Measurements from ENCODE around the gene MIS18BP1.
"Not testable (repeated sequence)": the region's sequence is repeated elsewhere in the genome, so short reads cannot be mapped to it uniquely, and the experiment has no call there.

Gene MIS18BP1

DNA sequence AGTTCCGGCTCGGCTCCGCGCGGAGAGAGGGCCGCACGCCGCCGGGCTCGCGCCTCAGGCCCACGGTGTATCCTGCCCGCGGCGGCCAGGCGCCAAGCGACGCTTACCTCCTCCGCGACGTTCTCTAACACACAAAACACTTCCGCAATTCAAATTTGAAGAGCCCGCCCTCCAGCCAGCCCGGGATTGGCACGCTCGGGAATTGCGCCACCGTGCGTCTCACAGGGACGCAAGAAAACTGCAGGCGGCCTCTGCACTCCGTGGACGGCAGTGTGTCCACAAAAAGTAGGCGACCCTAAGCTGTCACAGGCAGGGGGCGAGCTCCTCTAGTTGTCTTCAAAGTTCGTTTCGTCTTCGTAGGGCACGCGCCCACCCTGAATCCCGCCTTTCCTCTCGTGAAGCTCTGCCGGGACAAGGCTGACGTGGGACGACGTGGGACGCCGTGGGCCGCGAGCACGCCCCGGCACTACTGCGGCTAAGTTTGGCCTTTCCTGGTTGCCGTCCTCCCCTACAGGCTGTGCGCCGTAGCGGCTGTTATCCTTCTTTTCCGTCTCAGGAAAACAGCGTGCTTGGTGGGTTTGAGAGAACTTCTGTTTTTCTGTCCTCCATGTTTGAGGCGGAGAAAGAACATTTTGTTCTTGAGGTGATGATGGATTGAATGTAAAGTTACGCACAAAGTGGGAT is at the start of gene MIS18BP1:
Gene MIS18BP1 (minus strand): TSS at position 133 of the 684 bp plus-strand sequence. CDS start 5,916 bp downstream, outside the sequence.
- DNase-seq (ENCODE audit: extremely low read depth in 1 of 2, low read depth in 1 of 2) = peak; percentile 83 to 93

DNA sequence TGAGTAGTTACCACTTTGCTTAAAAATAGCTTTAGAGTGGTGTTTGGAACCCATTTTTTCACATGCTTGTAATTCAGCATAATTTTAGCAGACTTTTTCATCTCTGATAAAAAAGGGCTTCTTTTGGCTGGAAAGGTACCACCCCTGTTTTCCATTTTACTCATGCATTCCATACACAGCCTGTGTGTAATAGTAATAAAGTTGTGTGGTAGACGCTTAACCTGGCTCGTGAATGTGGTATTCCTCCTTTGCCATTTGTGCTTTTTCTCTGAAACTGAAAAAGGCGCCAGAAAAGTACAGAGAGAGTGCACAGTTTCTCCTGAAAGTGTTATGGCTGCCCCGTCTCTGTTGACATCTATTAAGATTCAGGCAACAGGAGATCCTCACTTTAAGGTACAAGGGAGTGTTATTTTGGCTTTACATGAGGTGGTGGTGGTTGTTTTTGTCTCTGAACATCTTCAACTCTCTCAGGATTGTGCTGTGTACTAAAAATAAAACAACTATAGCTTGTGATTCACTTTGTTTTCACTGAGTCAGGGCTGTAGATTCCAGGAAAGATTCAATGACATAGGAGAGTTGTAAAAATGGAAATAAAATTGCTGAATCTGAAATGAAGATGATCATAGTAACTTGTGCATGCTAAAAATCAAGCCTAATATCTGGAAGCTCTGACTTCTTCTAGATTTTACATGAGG is 45.6 kb upstream of the MIS18BP1 start:
- DNase-seq (ENCODE audit: extremely low read depth in 1 of 2, low read depth in 1 of 2) = no peak

DNA sequence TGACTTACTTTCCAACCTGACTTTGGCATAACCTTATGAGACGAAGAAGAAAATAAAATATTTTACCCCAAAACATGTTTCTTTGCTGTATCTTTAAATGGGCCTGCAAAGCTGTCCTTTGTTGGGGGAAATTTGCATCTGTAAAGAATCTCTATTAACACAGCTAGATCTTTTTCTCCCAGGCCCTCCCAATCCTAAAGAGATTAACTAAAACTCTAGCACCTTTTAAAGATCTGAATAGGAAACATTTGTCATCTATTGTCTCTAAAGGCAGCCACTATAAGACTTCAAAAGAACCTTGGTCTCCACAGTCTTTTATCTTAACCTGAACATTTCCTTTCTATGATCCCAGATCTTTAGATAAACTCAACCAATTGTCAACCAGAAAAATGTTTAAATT is 41.8 kb upstream of the MIS18BP1 start:
- DNase-seq (ENCODE audit: extremely low read depth in 1 of 2, low read depth in 1 of 2) = not testable (repeated sequence)

DNA sequence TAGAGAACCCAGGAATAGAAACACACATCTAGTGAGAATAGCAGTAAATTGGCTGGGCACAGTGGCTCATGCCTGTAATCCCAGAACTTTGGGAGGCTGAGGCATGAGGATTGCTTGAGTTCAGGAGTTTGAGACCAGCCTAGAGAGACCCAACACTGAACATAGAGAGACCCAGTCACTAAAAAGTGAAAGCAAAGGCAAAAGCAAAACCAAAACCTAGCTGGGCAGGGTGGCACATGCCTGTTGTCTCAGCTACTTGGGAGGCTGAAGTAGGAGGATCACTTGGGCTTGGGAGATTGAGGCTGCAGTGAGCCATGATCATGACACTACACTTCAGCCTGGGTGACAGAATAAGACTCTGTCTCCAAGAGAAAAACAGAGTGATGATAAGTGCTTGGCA is 37.5 kb upstream of the MIS18BP1 start:
- DNase-seq (ENCODE audit: extremely low read depth in 1 of 2, low read depth in 1 of 2) = no peak

DNA sequence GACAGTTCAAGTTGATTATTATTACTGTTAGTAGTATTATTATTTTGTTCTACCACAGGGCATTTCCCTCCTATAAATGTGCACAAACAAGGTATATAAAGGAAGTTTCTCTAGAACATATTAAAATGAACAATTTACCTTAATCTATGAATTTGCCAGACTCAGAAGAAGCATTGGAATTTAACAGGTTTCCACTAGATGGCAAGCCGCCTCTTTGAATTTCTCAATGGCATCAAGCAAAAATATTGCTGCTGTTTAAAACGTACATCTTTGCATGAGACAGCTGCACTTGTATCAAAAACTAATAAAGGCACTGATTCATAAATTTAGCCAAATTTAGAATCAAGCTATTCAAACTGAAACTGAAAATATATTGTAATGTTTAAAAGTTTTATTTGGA is 34.6 kb upstream of the MIS18BP1 start:
- DNase-seq (ENCODE audit: extremely low read depth in 1 of 2, low read depth in 1 of 2) = no peak

DNA sequence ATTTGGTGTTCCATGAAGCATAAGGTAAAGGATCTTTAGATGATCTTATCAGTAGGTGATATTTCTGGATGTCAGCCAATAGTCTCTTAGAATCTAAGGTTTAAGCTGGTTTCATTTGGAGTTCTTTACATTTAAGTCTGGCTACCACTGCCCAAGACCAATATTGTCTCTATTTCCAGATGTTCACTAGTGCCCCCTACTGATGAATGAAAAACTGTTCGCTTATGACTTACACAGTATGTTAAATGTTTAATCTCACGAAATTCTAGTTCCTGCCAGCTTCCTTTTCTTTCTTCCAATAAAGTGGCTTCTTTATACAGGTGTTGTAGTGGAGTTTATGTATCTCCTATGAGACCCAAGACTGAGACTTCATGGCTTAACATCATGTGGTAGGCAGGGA is 31.8 kb upstream of the MIS18BP1 start:
- DNase-seq (ENCODE audit: extremely low read depth in 1 of 2, low read depth in 1 of 2) = no peak

DNA sequence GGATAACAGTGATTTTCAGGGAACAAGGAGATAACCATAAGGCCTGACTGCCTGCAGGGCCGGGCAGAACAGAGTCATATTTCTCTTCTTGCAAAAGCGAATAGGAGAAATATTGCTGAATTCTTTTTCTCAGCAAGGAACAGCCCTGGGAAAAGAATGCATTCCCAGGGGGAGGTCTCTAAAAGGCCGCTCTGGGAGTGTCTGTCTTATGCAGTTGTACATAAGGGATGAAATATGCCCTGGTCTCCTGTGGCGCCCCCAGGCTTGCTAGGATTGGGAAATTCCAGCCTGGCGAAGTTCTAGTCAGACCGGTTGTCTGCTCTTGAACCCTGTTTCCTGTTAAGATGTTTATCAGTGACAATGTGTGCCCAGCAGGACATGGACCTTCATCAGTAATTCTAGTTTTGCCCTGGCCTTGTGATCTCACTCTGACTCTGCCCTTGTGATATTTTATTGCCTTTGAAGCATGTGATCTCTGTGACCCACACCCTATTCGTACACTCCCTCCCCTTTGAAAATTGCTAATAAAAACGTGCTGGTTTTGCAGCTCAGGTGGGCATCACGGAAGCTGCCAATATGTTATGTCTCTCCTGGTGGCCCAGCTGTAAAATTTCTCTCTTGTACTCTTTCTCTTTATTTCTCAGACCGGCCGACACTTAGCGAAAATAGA is 28.9 kb upstream of the MIS18BP1 start:
- not testable (repeated sequence) for DNase-seq (ENCODE audit: extremely low read depth in 1 of 2, low read depth in 1 of 2)

DNA sequence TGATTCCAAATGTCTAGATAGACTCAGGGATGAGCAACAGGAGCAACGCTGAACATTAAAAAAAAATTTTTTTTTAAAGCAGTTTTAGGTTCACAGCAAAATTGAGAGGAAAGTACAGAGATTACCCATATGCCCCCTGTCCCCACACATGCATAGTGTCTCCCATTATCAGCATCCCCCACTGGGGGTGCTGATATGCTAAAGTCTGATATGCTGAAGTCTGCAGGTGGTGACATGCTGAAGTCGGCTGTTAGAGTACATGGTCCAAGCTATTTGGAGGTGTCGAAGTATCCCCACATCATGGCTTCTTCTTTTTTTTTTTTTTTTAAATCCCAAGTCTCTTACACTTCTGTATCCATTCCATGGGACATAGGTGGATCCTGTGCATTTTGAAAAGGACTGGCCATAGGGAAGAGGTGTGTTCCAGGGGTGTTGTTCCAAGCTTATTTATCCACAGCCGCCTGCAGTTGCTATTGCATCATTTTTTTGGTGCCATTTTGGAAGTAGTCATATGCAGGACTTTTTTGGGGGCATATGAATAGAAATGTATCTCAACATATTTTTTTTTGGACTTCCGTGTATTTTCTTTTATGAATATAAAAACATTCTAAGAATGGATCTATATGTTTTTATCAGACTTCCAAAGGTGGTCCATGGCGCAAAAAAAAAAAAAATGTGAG is 19.0 kb upstream of the MIS18BP1 start:
- DNase-seq (ENCODE audit: extremely low read depth in 1 of 2, low read depth in 1 of 2) = no peak

DNA sequence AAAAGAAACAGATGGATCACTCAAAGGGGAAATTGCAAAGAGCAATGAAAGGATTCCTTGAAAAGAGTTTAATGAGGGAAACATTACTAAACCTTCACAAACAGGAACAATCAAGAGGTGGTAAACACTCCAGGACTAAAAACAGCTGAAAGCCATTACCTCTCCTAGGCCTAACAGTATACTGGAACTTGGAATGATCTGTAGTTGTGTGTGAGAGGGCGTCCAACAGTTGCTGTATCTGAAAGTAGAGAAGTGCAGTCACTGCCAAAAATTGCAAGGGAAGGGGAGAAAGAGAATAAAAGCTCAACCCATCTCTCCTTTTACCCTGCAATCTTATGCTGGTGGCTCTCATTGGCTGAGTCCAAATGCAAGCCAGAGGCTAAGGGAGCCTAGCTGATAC is 17.0 kb upstream of the MIS18BP1 start:
- no peak for DNase-seq (ENCODE audit: extremely low read depth in 1 of 2, low read depth in 1 of 2)

DNA sequence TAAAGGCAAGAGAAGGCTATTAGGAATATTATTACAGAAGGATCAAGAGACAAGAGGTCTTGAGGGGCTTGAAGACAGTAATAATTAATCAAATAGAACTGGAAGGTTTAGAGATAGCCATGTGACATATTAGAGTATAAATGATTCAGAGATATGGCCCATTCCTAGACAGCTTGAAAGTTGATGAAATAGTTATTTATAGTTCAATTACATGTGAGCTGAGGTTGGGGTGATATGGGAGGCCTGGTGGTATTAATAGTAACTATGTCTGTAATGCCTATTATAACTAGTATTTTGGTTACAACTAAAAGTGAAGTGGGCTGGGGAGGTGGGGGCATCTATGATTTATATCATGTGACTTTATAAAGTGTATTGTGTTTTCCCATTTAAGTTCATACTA is 14.1 kb upstream of the MIS18BP1 start:
- DNase-seq (ENCODE audit: extremely low read depth in 1 of 2, low read depth in 1 of 2) = no peak

DNA sequence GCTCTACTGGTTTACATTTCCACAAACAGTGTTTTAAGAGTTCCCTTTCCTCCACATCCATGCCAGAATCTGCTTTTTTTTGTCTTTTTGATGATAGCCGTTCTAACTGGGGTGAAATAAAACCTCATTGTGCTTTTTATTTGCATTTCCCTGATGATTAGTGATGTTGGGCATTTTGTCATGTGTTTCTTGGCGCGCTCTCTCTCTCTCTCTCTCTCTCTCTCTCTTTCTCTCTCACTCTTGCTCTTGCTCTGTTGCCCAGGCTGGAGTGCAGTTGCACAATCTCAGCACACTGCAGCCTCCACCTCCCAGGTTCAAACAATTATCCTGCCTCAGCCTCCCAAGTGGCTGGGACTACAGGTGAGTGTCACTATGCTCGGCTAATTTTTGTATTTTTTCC is 9.6 kb upstream of the MIS18BP1 start:
- DNase-seq (ENCODE audit: extremely low read depth in 1 of 2, low read depth in 1 of 2) = no peak

DNA sequence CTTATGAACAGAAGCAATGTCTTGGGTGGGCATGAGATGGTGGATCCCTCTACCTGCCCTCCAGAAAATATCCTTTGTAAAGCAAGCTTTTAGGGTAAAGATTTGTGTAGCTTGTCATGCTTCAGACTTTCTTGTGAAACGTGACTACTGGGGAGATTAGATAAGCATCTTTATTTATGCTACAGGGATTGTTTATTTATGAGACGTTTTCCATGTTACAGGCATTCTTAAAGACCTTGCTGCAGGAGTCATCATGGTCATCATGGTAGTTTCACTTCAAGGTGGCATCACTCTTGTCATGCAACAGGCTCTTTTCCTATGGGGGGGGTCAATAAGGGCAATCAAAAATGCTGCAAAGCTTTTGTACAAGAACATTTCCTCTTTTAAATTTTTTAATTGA is 8.2 kb upstream of the MIS18BP1 start:
- no peak for DNase-seq (ENCODE audit: extremely low read depth in 1 of 2, low read depth in 1 of 2)

DNA sequence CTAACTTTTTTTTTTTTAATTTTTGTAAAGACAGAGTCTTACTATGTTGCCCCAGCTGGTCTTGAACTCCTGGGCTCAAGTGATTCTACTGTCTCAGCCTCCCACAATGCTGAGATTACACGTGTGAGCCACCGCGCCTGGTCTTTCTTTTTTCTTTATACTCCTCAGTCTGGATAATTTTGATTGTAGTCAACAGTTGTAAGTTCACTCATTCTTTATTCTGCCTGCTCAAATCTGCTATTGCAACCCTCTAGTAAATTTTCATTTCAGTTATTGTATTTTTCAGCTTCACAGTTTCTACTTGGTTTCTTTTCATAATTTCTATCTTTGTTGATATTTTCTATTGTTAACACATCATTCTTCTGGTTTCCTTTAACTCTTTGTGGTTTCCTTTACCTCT is 5.8 kb upstream of the MIS18BP1 start:
- no peak for DNase-seq (ENCODE audit: extremely low read depth in 1 of 2, low read depth in 1 of 2)

DNA sequence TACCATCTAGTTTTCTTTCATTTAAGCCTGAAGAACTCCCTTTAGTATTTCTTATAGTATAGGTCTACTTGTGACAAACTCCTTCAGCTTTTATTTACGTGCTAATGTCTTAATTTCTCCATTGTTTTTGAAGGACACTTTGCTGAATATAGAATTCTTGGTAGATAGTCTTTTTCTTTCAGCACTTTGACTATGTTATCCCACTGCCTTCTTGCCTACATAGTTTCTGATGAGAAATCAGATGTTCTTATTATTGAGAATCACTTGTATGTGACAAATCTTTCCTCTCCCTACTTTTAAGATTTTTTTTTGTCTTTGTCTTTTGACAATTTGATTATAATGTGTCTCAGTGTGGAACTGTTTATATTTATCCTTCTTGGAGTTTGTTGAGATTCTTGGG is 5.1 kb upstream of the MIS18BP1 start:
- DNase-seq (ENCODE audit: extremely low read depth in 1 of 2, low read depth in 1 of 2) = no peak

DNA sequence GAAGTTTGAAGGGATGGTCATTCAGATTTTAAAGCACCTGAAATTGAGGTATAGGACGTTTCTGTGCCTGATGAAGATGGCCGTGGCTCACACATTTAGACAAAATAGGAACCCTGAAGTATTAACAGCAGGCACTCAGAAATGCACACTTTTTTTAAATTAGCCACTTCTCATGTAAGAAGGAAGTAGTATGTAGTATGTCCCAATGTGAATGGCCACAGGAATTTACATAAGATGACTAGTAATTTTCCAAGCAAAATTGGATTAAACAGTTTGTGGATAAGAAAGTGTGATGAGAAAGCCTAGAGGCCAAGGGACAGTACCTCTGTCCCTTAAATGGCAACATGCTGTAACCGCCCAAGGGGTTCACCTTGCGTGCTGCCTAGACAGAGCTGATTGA is 1.8 kb upstream of the MIS18BP1 start:
- no peak for DNase-seq (ENCODE audit: extremely low read depth in 1 of 2, low read depth in 1 of 2)

DNA sequence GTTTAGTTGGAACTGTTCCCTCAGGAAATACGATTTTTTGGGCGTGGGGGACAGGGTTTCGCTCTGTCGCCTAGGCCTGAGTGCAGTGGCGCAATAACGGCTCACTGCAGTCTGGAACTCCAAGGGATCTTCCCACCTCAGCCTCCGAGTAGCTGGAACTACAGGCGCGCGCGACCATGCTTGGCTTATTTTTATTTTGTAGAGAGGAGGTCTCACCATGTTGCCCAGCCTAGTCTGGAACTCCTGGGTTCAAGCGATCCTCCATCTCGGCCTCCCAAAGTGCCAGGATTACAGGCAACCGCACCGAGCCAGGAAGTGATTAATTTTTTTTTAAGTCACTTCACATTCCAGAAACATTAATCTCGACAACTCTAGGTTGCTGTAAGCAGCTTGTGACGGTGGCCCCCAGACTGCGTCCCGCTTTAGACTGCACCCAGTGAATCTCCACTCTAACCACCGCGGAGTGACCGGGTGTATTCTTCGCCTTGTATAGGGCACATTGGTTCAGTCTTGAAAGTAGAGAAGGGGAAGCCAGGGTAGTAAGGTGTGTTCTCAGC is 830 bp upstream of the MIS18BP1 start:
- no peak for DNase-seq (ENCODE audit: extremely low read depth in 1 of 2, low read depth in 1 of 2)

DNA sequence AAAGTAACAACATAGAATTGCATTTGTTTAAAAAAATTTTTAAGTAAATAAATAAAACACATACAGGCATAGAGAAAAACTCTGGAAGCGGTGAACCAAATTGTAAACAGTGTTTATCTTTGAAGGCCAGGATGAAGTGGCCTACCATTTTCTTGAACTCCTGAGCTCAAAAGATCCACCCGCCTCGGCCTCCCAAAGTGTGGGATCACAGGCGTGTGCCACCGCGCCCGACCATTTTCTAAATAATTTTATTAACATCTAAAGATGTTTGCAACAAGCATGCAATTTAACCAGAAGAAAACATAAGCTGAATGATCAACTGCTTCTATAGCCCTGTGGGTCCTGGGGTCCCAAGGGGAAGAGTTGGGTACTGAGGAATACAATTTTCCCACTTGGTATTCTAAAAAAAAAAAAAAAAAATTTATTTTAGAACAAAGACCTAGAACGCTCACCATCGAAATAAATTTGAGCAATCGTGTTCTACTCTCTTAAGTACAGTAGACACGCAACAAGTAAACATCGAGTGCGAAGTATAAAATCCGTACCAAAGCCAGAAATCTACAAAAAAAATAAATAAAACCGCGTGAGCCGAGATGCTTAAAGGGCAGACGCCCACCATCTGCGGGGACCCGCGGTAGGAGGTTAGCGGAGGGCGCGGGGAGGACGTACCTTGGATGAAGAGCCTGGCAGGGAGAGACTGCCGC is 484 bp downstream of the MIS18BP1 start:
- no peak for DNase-seq (ENCODE audit: extremely low read depth in 1 of 2, low read depth in 1 of 2)

DNA sequence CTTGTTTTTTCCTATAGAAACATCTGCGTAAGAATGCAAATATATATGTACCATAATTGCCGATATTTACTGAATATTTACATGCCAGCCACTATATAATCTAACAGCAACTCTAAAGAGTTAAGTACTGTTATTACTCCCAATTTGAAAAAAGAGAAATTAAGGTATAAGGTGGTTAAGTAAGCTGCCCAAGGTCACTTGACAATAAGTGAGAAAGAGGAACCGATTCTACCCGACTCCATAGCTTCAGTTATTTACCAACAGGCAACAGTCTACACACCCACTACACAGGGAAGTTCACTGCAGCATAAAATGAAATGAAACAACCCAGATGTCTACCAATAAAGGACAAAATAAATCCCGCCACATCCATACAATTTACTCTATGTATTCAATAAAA is 1.1 kb downstream of the MIS18BP1 start:
- no peak for DNase-seq (ENCODE audit: extremely low read depth in 1 of 2, low read depth in 1 of 2)

DNA sequence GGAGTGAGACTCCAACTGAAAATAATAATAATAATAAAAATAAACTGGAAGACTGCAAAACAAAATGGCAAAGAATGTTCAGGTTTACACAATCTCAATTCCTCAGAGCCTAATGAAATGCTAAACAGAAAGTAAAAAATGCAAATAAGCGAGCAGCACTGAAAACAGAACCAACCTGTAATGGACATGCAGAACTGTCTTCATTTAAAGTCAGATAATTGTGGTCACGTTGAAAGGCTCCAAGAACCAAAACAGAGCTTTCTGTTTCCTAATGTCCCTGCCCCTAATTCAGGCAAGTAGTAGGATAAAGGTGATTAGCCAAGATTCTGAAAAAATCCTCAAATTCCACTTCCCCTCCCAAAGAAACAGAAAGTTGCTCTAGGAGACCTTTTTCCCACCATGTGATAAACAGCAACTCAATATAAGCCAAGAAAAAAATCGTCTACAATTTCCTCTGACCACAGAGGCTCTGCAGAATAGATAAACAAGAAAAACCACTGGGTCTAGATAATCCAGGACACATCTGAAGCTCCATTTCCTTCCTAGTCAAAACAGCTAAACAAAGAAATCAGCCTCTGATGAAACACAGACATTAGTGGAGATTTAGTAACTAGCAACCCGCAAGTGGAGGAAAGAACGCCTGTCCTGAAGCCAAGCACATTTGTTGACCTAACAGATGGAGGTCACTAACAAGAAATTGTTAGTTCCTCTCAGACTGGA is 3.0 kb downstream of the MIS18BP1 start:
- no peak for DNase-seq (ENCODE audit: extremely low read depth in 1 of 2, low read depth in 1 of 2)

DNA sequence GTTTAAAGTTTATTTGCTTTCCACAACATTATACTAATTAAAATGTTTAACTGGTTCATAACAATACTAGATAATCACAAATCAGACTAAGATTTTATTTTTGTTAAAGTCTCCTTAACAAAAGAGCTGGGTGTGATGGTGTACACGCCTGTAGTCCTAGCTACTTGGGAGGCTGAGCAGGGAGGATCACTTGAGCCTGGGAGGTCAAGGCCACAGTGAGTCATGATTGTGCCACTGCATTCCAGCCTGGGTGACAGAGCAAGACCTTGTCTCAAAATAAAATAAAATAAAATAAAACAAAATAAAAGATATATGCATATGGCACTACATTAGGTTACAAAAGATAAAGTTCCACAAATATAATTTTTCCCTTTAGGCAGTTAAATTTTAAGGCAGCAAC is 5.6 kb downstream of the MIS18BP1 start:
- no peak for DNase-seq (ENCODE audit: extremely low read depth in 1 of 2, low read depth in 1 of 2)
